ENCODE data around the gene OSTM1. TPM values are rescaled to one million over a fixed set of nuclear protein-coding genes. Genes with fewer than 3 reads are reported as not detected.
A peak's percentile ranks its signal among the peaks of the same experiment; 100 is the strongest.

The OSTM1 gene
- polyA plus RNA-seq, 1 donor (not counting 4 experiments of a cell fraction or from before 2014, with no cell fraction given) = 71.3 TPM

DNA sequence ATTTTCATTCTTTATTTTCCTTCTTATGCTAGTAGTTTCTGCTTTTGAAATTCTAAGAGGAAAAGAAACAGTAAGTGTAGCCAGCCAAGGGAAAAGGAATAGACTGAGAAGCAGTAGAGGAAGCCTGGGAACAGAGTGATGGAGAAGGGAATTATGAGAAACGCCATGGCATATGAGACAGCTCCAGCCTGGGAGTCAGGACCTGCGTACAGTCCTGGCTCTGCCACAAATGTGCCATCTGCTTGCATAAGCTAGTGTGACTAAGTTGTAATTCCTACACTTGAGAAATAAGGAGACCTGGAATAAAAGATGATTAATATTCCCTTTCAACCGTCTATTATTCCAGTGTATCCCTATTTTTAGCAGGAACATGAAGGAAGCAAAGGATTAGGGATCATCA lies 47.5 kb downstream of the OSTM1 start:
- dilution Hi-C loops (cut with MboI; ENCODE audit: extremely low pct_ligation_motif_present, low sequenced_read_pairs) = no loop called here
- Histone ChIP-seq H3K27ac (ENCODE audit: control insufficient read depth, insufficient read depth, low read length) (no peak overlapping the region), H3K9me3 (ENCODE audit: control insufficient read depth, low read depth, low read length) (no peaks in the 10 kb centered on the region), H3K4me1 (ENCODE audit: control insufficient read depth, extremely low read depth, insufficient read depth, low read length) (peaks cover 8% of the 10 kb centered on the region), H3K36me3 (ENCODE audit: control insufficient read depth in 2 of 2, extremely low read depth in 1 of 2, insufficient read depth in 2 of 2, low read length in 2 of 2) (peaks cover 0 to 3% of the 10 kb centered on the region in 2 experiments), H2AFZ (ENCODE audit: control insufficient read depth, low read length) (no peak overlapping the region), H3K79me2 (ENCODE audit: control insufficient read depth, insufficient read depth, low read length) (no peaks in the 10 kb centered on the region), H3K4me3 (ENCODE audit: control insufficient read depth in 2 of 3, extremely low read depth in 1 of 3, insufficient read depth in 2 of 3, low read depth in 1 of 3, low read length in 3 of 3) (no peak overlapping the region), H3K27me3 (ENCODE audit: control insufficient read depth, extremely low read depth, insufficient read depth, low read length) (no peaks in the 10 kb centered on the region), H3K9ac (ENCODE audit: control insufficient read depth, extremely low read depth, insufficient read depth, low read length) (no peak overlapping the region), H3K9me1 (ENCODE audit: control insufficient read depth, extremely low read depth, insufficient read depth, low read length) (no peaks in the 10 kb centered on the region), H4K20me1 (ENCODE audit: control insufficient read depth, extremely low read depth, insufficient read depth, low read length) (no peaks in the 10 kb centered on the region), H3K4me2 (ENCODE audit: control insufficient read depth, extremely low read depth, insufficient read depth, low read depth, low read length) (peak overlapping the region; percentile 19)
- FAIRE-seq (no peak), DNase-seq (ENCODE audit: low read depth, low spot score) (no peak)
- no peak for TF ChIP-seq EZH2 (IDR thresholded peaks at IDR 0.05; ENCODE audit: low read length)
- TF ChIP-seq, protein P1, sequence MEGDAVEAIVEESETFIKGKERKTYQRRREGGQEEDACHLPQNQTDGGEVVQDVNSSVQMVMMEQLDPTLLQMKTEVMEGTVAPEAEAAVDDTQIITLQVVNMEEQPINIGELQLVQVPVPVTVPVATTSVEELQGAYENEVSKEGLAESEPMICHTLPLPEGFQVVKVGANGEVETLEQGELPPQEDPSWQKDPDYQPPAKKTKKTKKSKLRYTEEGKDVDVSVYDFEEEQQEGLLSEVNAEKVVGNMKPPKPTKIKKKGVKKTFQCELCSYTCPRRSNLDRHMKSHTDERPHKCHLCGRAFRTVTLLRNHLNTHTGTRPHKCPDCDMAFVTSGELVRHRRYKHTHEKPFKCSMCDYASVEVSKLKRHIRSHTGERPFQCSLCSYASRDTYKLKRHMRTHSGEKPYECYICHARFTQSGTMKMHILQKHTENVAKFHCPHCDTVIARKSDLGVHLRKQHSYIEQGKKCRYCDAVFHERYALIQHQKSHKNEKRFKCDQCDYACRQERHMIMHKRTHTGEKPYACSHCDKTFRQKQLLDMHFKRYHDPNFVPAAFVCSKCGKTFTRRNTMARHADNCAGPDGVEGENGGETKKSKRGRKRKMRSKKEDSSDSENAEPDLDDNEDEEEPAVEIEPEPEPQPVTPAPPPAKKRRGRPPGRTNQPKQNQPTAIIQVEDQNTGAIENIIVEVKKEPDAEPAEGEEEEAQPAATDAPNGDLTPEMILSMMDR (optimal IDR thresholded peaks at IDR 0.05 in 1 of 3, IDR thresholded peaks at IDR 0.05 in 1 of 3, conservative IDR thresholded peaks at IDR 0.05 in 1 of 3; ENCODE audit: extremely low read depth in 1 of 3, insufficient read depth in 2 of 3, low read length in 3 of 3) = no peak

DNA sequence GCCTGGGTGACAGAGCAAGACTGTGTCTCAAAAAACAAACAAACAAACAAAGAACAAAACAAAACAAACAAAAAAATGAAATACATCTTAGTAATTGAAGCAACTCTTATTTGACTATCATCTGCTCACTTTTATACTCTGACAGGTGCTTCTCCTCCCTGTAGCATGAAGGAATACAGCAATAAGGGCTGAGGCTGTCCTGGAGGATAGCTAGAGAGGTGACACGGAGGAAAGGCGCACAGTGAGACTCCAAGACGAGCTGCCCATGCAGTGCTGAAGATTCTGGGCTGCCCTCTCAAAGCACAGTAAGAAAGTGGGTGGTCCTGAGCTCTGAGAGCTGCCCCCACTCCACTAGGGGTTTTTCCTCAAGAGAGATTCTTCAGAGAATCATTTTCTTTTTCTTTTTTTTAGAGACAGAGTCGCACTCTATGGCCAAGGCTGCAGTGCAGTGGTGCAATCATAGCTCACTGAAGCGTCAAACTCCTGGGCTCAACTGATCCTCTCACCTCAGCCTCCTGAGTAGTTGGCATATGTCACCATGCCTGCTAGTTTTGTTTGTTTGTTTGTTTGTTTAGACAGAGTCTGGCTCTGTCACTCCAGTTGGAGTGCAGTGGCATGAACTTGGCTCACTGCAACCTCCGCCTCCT lies 50.0 kb downstream of the OSTM1 start:
- TF ChIP-seq, protein P1 (optimal IDR thresholded peaks at IDR 0.05 in 1 of 3, IDR thresholded peaks at IDR 0.05 in 1 of 3, conservative IDR thresholded peaks at IDR 0.05 in 1 of 3; ENCODE audit: extremely low read depth in 1 of 3, insufficient read depth in 2 of 3, low read length in 3 of 3) = no peak
- dilution Hi-C loops (cut with MboI; ENCODE audit: extremely low pct_ligation_motif_present, low sequenced_read_pairs) = no loop called here
- FAIRE-seq = no peak

More for the DNA sequence above, 50.0 kb downstream of the OSTM1 start:
- H3K27ac ChIP-seq (ENCODE audit: control insufficient read depth, insufficient read depth, low read length) = no peak overlapping the region
- H3K27me3 ChIP-seq (ENCODE audit: control insufficient read depth, extremely low read depth, insufficient read depth, low read length) = no peaks in the 10 kb centered on the region
- H3K36me3 ChIP-seq (ENCODE audit: control insufficient read depth in 2 of 2, extremely low read depth in 1 of 2, insufficient read depth in 2 of 2, low read length in 2 of 2) = no peaks in the 10 kb centered on the region
- no peak overlapping the region for H2AFZ ChIP-seq (ENCODE audit: control insufficient read depth, low read length)
- H3K9me3 ChIP-seq (ENCODE audit: control insufficient read depth, low read depth, low read length) = no peaks in the 10 kb centered on the region
- no peaks in the 10 kb centered on the region for H4K20me1 ChIP-seq (ENCODE audit: control insufficient read depth, extremely low read depth, insufficient read depth, low read length)
- no peak overlapping the region for H3K4me2 ChIP-seq (ENCODE audit: control insufficient read depth, extremely low read depth, insufficient read depth, low read depth, low read length)
- H3K4me1 ChIP-seq (ENCODE audit: control insufficient read depth, extremely low read depth, insufficient read depth, low read length) = peaks cover 8% of the 10 kb centered on the region
- H3K4me3 ChIP-seq (ENCODE audit: control insufficient read depth in 2 of 3, extremely low read depth in 1 of 3, insufficient read depth in 2 of 3, low read depth in 1 of 3, low read length in 3 of 3) = no peak overlapping the region
- DNase-seq (ENCODE audit: low read depth, low spot score) = no peak
- no peaks in the 10 kb centered on the region for H3K79me2 ChIP-seq (ENCODE audit: control insufficient read depth, insufficient read depth, low read length)
- no peaks in the 10 kb centered on the region for H3K9me1 ChIP-seq (ENCODE audit: control insufficient read depth, extremely low read depth, insufficient read depth, low read length)
- H3K9ac ChIP-seq (ENCODE audit: control insufficient read depth, extremely low read depth, insufficient read depth, low read length) = no peak overlapping the region

Measured in keratinocyte (primary cell).